HepG2 (cell line): Measurements from ENCODE around the gene COG5. TPM values are rescaled to one million over a fixed set of nuclear protein-coding genes. Genes with fewer than 3 reads are reported as not detected.

ENCODE experiments used
- ATAC-seq: fragments of 200-7000 bp; cut with Tn5 transposase; 3 replicates; pipeline ENCODE4 v1.9.1; 2020; ENCODE audit warnings: mild to moderate bottlenecking, moderate library complexity
- BruUV-seq: library from RNA; stranded (reverse); fragments of 400-500 nt; replicated peaks from 2 replicates; lab custom pipeline; 2021; lab: Mats Ljungman, UMichigan
- CTCF ChIA-PET: fragments of 300-600 bp; formaldehyde crosslinking; extraction: SDS; loops from one replicate; lab custom pipeline; 2021; ENCODE audit warnings: low total read pairs, inconsistent platforms, low intra/inter-chr PET ratio; lab: Yijun Ruan, JAX
- POLR2A ChIA-PET: fragments of 350-600 bp; sonication (Branson Sonifier 250); formaldehyde crosslinking; loops from one replicate; lab custom pipeline; 2020; ENCODE audit warnings: antibody characterized with exemption, inconsistent platforms; lab: Yijun Ruan, JAX
- DNase-seq: peaks from one replicate; pipeline ENCODE4 v3.0.0-alpha.2; 2015; ENCODE audit warnings: low spot score
- FAIRE-seq: peaks from 3 replicates; lab custom pipeline; 2011; peaks lifted over from hg19 to GRCh38; lab: Jason Lieb, UNC
- H2AFZ ChIP-seq: one replicate; pipeline ENCODE4 v1.6.1; 2011; ENCODE audit warnings: low read length, inconsistent platforms
- H3K27ac ChIP-seq: fragments of 300-600 bp; 3 replicates; pipeline ENCODE4 v1.8.0; 2011; ENCODE audit warnings: mixed run types, mild to moderate bottlenecking, mixed read lengths, low read length, inconsistent platforms; ENCODE audit not compliant: insufficient read depth; ENCODE audit errors: extremely low read length
- H3K27me3 ChIP-seq, 2 experiments: fragments of 200-600 bp in 1 of 2; 2 replicates in 1 of 2; 3 replicates in 1 of 2; pipeline versions ENCODE4 v1.6.0 to v1.8.0; 2011; ENCODE audit warnings: low read length in 2 of 2, mild to moderate bottlenecking in 2 of 2, moderate library complexity in 2 of 2, inconsistent platforms in 1 of 2; ENCODE audit not compliant: insufficient read depth in 2 of 2, control insufficient read depth in 1 of 2
- H3K36me3 ChIP-seq, 2 experiments: fragments of 200-600 bp in 1 of 2; replicated peaks in 1 of 2; 2 replicates in 1 of 2; 3 replicates in 1 of 2; pipeline versions ENCODE4 v1.5.1 to v1.8.0; 2011; ENCODE audit warnings: low read length in 2 of 2, inconsistent platforms in 1 of 2; ENCODE audit not compliant: insufficient read depth in 2 of 2, control insufficient read depth in 1 of 2
- H3K4me1 ChIP-seq: 2 replicates; pipeline ENCODE4 v1.5.1; 2012; ENCODE audit warnings: low read length, inconsistent platforms; ENCODE audit not compliant: insufficient read depth
- H3K4me2 ChIP-seq: 2 replicates; pipeline ENCODE4 v1.6.0; 2011; ENCODE audit warnings: low read depth, low read length, inconsistent platforms
- H3K4me3 ChIP-seq, 3 experiments: fragments of 200-600 bp in 1 of 3; sonication (generic), shearing (Covaris generic) in 1 of 3; replicated peaks in 1 of 3; 2 replicates each; pipeline ENCODE4 v1.5.1; 2011 to 2016; ENCODE audit warnings: low read length in 3 of 3, inconsistent platforms in 2 of 3, low read depth in 2 of 3, mild to moderate bottlenecking in 2 of 3, control low read depth in 1 of 3, mixed read lengths in 1 of 3; ENCODE audit not compliant: insufficient read depth in 1 of 3
- H3K79me2 ChIP-seq: one replicate; pipeline ENCODE4 v1.6.1; 2011; ENCODE audit warnings: low read length, inconsistent platforms; ENCODE audit not compliant: insufficient read depth
- H3K9ac ChIP-seq: 2 replicates; pipeline ENCODE4 v1.6.0; 2011; ENCODE audit warnings: mild to moderate bottlenecking, low read depth, low read length, inconsistent platforms; ENCODE audit not compliant: insufficient read depth
- H3K9me3 ChIP-seq: 2 replicates; pipeline ENCODE4 v1.5.1; 2012; ENCODE audit warnings: mild to moderate bottlenecking, low read length
- H4K20me1 ChIP-seq: 2 replicates; pipeline ENCODE4 v1.6.0; 2011; ENCODE audit warnings: inconsistent platforms, mild to moderate bottlenecking, low read length, moderate library complexity; ENCODE audit not compliant: insufficient read depth
- AHR ChIP-seq: IDR thresholded peaks from 2 replicates; pipeline ENCODE4 v1.6.1; 2018; ENCODE audit warnings: missing genetic modification reagents, missing compliant biosample characterization
- CSRNP1 ChIP-seq: sonication (generic); formaldehyde crosslinking; IDR thresholded peaks from 2 replicates; pipeline ENCODE4 v1.8.1; 2023; ENCODE audit warnings: mild to moderate bottlenecking, missing genetic modification reagents
- DMAP1 ChIP-seq: IDR thresholded peaks from 2 replicates; pipeline ENCODE4 v1.6.1; 2016
- HES4 ChIP-seq: sonication (generic); formaldehyde crosslinking; IDR thresholded peaks from 2 replicates; pipeline ENCODE4 v1.9.0; 2021; ENCODE audit warnings: mild to moderate bottlenecking, missing genetic modification reagents, borderline replicate concordance
- HOXA7 ChIP-seq: sonication (generic); formaldehyde crosslinking; IDR thresholded peaks from 2 replicates; pipeline ENCODE4 v1.8.1; 2022; ENCODE audit warnings: mild to moderate bottlenecking, missing genetic modification reagents, moderate library complexity
- NCOA1 ChIP-seq: sonication (generic); formaldehyde crosslinking; IDR thresholded peaks from 2 replicates; pipeline ENCODE4 v1.9.0; 2021; ENCODE audit warnings: missing genetic modification reagents
- PBX2 ChIP-seq: IDR thresholded peaks from 2 replicates; pipeline ENCODE4 v1.6.1; 2016; ENCODE audit warnings: control low read depth
- PBX3 ChIP-seq: sonication (generic); formaldehyde crosslinking; IDR thresholded peaks from 2 replicates; pipeline ENCODE4 v1.8.1; 2023; ENCODE audit warnings: missing genetic modification reagents, inconsistent platforms, borderline replicate concordance
- SOX5 ChIP-seq: IDR thresholded peaks from 2 replicates; pipeline ENCODE4 v1.6.1; 2016; ENCODE audit warnings: borderline replicate concordance
- TRIM22 ChIP-seq: fragments of 450-650 bp; IDR thresholded peaks from 2 replicates; pipeline ENCODE4 v1.6.1; 2017
- ZBTB21 ChIP-seq: sonication (generic); formaldehyde crosslinking; IDR thresholded peaks from 2 replicates; pipeline ENCODE4 v1.4.0; 2020; ENCODE audit warnings: missing genetic modification reagents
- ZFP62 ChIP-seq: sonication (generic); formaldehyde crosslinking; IDR thresholded peaks from 2 replicates; pipeline ENCODE4 v1.4.0; 2020; ENCODE audit warnings: missing genetic modification reagents
- ZNF10 ChIP-seq: sonication (generic); formaldehyde crosslinking; IDR thresholded peaks from 2 replicates; pipeline ENCODE4 v1.4.0; 2020; ENCODE audit warnings: mild to moderate bottlenecking, low read depth, missing genetic modification reagents, borderline replicate concordance
- ZNF33A ChIP-seq: sonication (generic); formaldehyde crosslinking; IDR thresholded peaks from 2 replicates; pipeline ENCODE4 v1.5.1; 2020; ENCODE audit warnings: missing genetic modification reagents, mild to moderate bottlenecking, moderate library complexity, borderline replicate concordance
- ZNF841 ChIP-seq: sonication (generic); formaldehyde crosslinking; IDR thresholded peaks from 2 replicates; pipeline ENCODE4 v1.8.1; 2023; ENCODE audit warnings: missing genetic modification reagents, borderline replicate concordance
- WGBS: methylation state at CpG from one replicate; pipeline ENCODE4 v1.1.6; 2017; ENCODE audit warnings: low lambda C conversion rate; 5-methylcytosine and 5-hydroxymethylcytosine counted together
- in situ Hi-C: cut with HindIII; loops from 2 replicates; pipeline ENCODE4 v1.10.0; 2017; ENCODE audit warnings: low pct_unique_long_range_greater_than_20kb; ENCODE audit not compliant: extremely low pct_ligation_motif_present
- intact Hi-C: fragments of 100-400 bp; cut with micrococcal nuclease; formaldehyde crosslinking; loops from one replicate; pipeline ENCODE4 v1.10.0; 2022; ENCODE audit not compliant: unreplicated experiment
- polyA plus RNA-seq, 8 experiments: library from polyadenylated mRNA; depleted of rRNA in 3 of 8; stranded (reverse) in 7 of 8; unstranded in 1 of 8; fragments of >200 nt; fragmentation: Illumina TruSeq in 4 of 8; extraction: Trizol in 4 of 8; gene quantifications; 2 replicates each; pipeline versions ENCODE4 v1.2.1 to v1.2.3, GENCODE V29; 2011 to 2016; ENCODE audit warnings: low read depth in 4 of 8, missing spikeins in 1 of 8, mixed read lengths in 1 of 8; ENCODE audit not compliant: insufficient read depth in 1 of 8
- total RNA-seq, 5 experiments: library from RNA; depleted of rRNA; stranded (reverse); fragments of >200 nt; fragmentation: Illumina TruSeq; extraction: Trizol; gene quantifications; 2 replicates each; pipeline ENCODE4 v1.2.3, GENCODE V29; 2016; ENCODE audit warnings: low read depth in 1 of 5

Gene COG5
- total and polyA plus RNA-seq, 2 of the 13 experiments (the other 11 are each of a cell fraction or from before 2014, with no cell fraction given): 20.4 to 31.3 TPM

- in situ Hi-C loops: loop anchor here (25.0 kb wide), 2 partner anchors 504 to 679 kb away; partner anchors contain the start of gene DLD
- Histone ChIP-seq H3K9ac (no peak overlapping the region), H3K27me3 (no peaks in the 10 kb centered on the region), H3K4me3 (no peak overlapping the region), H3K27ac (no peak overlapping the region), H3K36me3 (peaks cover 6 to 39% of the 10 kb centered on the region in 2 experiments), H2AFZ (no peak overlapping the region), H3K9me3 (no peaks in the 10 kb centered on the region), H3K4me1 (no peaks in the 10 kb centered on the region), H3K4me2 (no peak overlapping the region), H3K79me2 (no peaks in the 10 kb centered on the region), H4K20me1 (no peaks in the 10 kb centered on the region)
- TF ChIP-seq ZNF841 (CRISPR knock-in tag): no peak
- no peak for TF ChIP-seq NCOA1
- no peak for TF ChIP-seq HES4 (CRISPR knock-in tag)
- no peak for TF ChIP-seq AHR (CRISPR knock-in tag)
- no peak for TF ChIP-seq TRIM22
- TF ChIP-seq ZBTB21 (CRISPR knock-in tag): no peak
- TF ChIP-seq DMAP1: no peak
- no TSS peak for BruUV-seq
- intact Hi-C loops: no loop called here
- ATAC-seq (no peak), DNase-seq (no peak), FAIRE-seq (no peak)
- WGBS: 97% methylated on average over 4 of the region's 5 CpGs
- CTCF ChIA-PET: no interaction called here
- POLR2A ChIA-PET: no interaction called here
Observed at GRCh38 chr7:107208563-107208962, 355.2 kb downstream of the COG5 start.

- Histone ChIP-seq H3K4me2 (no peak overlapping the region), H3K4me3 (no peak overlapping the region), H3K9me3 (no peaks in the 10 kb centered on the region), H3K79me2 (no peaks in the 10 kb centered on the region), H3K4me1 (no peaks in the 10 kb centered on the region), H3K9ac (no peak overlapping the region), H3K36me3 (peaks cover 6 to 43% of the 10 kb centered on the region in 2 experiments), H2AFZ (no peak overlapping the region), H4K20me1 (no peaks in the 10 kb centered on the region), H3K27ac (no peak overlapping the region), H3K27me3 (no peaks in the 10 kb centered on the region)
- intact Hi-C loops: no loop called here
- ATAC-seq (no peak), DNase-seq (no peak), FAIRE-seq (no peak)
- in situ Hi-C loops: loop anchor here (25.0 kb wide), 2 partner anchors 504 to 679 kb away; partner anchors contain the start of gene DLD
- WGBS: 98% methylated on average over 3 of the region's 3 CpGs
- ChIA-PET POLR2A (no interaction called here), CTCF (no interaction called here)
- BruUV-seq: no TSS peak
- TF ChIP-seq PBX2 (CRISPR knock-in tag) (no peak), SOX5 (CRISPR knock-in tag) (no peak), ZNF33A (CRISPR knock-in tag) (no peak), ZNF10 (CRISPR knock-in tag) (no peak), PBX3 (CRISPR knock-in tag) (no peak), CSRNP1 (no peak), ZFP62 (no peak), HOXA7 (CRISPR knock-in tag) (no peak)
Observed at GRCh38 chr7:107208024-107208521, 355.6 kb downstream of the COG5 start.
